ENCODE data around the gene NBPF6.
"Not testable (repeated sequence)": the region's sequence is repeated elsewhere in the genome, so short reads cannot be mapped to it uniquely, and the experiment has no call there.

- TF ChIP-seq POLR2AphosphoS5 (IDR thresholded peaks at IDR 0.05; ENCODE audit: low read depth); CTCF (conservative IDR thresholded peaks at IDR 0.05; ENCODE audit: low read depth in 2 of 2); EZH2phosphoT487 (IDR thresholded peaks at IDR 0.05; ENCODE audit: unreplicated experiment); REST (IDR thresholded peaks at IDR 0.05; ENCODE audit: unreplicated experiment); EZH2 (IDR thresholded peaks at IDR 0.05; ENCODE audit: low read depth, unreplicated experiment); STAT1 (IDR thresholded peaks at IDR 0.05; ENCODE audit: unreplicated experiment); ETS1 (IDR thresholded peaks at IDR 0.05); ZNF331 (CRISPR knock-in tag; IDR thresholded peaks at IDR 0.05; ENCODE audit: low read depth); JUNB (IDR thresholded peaks at IDR 0.05; ENCODE audit: unreplicated experiment); NANOG (IDR thresholded peaks at IDR 0.05; ENCODE audit: borderline replicate concordance); ZNF462 (CRISPR knock-in tag; IDR thresholded peaks at IDR 0.05); CREB1 (CRISPR knock-in tag; IDR thresholded peaks at IDR 0.05; ENCODE audit: low read depth): not testable (repeated sequence)
Observed at GRCh38 chr1:108461758-108462157, 11.6 kb downstream of the NBPF6 start.

Data from GM23338 (cell line).